ENCODE data around the gene KIF17. TPM values are rescaled to one million over a fixed set of nuclear protein-coding genes. Genes with fewer than 3 reads are reported as not detected.

Gene KIF17
- total RNA-seq, 1 experiment from 2014 or later: 4.0 TPM

DNA sequence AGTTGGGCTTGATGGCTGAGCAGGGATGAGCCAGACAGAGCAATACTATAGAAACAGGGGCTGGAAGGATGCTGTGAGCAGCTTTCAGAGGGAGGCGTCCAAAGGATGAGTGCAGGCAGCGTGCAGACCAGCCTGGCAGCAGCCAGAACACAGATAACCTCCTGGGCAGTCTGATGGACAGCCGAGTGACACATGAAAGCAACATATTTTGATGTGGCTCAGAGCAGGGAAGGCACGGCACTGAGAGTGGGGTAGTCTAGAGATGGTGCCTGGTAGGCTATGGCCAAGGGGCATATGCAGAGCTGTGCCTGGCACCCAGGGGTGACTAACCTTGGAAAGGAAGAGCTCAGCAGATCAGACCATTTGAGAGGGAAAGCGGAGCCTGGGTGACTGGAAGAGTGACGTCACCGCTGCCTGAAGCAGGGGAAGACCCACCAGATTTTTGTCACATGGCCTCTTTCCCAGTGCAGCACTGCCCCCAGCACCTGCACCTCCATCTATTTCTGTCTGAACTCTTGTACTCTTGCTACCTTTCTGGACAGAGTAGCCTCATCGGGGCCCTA, 80.9 kb downstream of the KIF17 start:
- Histone ChIP-seq H3K36me3 (peaks cover 22% of the 10 kb centered on the region), H3K27me3 (replicated peaks) (no peaks in the 10 kb centered on the region), H3K9me3 (replicated peaks) (0 out of 2 replicates have a peak, but pooled peaks cover 6% of the 10 kb centered on the region), H3K4me1 (replicated peaks) (peaks cover 18% of the 10 kb centered on the region), H3K4me3 (no peak overlapping the region), H3K27ac (no peak overlapping the region)
- DNase-seq (ENCODE audit: low read depth in 1 of 2, low spot score in 2 of 2): no peak

DNA sequence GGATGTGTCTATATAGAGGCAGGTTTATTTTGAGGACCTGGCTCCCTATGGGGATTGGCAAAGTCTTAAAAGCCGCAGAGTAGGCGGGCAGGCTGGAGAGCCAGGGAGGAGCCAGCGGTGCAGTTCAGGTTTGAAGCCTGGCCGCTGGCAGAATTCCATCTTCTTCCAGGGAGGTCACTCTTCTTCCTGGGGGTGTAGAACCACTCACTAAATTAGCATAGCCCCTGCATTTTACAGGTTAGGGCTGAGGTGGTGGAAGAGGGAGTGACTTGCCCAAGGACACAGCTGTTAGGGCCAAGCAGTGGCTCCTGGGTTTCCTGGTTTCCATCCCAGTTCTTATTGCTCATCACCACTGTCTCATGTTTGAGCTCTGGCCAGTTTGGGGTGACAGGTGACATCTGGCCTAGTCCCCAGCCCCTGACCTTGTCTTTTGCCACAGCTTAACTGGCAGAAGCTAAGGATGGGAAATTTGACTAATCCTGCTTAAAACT, 83.2 kb downstream of the KIF17 start:
- Histone ChIP-seq H3K36me3 (peaks cover 14% of the 10 kb centered on the region), H3K9me3 (replicated peaks) (0 out of 2 replicates have a peak, but pooled peaks cover 6% of the 10 kb centered on the region), H3K27me3 (replicated peaks) (no peaks in the 10 kb centered on the region), H3K4me3 (peak overlapping the region; percentile 99), H3K4me1 (replicated peaks) (peaks cover 18% of the 10 kb centered on the region), H3K27ac (no peak overlapping the region)
- DNase-seq (ENCODE audit: low read depth in 1 of 2, low spot score in 2 of 2): no peak

DNA sequence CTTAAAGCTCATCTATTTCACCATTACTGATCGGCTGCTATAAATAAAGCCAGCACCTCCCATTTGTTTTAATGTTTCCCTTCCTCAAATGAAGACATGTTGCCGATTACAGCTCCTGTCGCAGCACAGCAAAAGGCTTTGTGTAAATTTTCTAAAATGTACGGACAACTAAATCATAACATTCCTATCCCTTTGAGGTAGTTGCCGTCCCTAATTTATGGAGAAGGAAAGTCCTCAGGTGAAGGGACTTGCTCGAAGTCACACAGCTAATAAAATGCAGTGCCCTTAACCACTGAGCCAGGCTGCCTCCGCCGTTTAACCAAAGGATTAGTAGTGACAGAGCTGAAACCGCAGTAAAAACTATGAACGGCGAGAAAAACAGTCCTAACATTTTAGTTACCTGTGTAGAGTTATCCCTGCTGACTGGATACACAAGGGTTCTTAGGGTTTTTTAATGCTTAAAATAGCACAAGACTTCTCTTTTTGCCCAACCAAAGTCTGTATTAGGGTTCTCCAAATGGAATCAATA, 83.7 kb downstream of the KIF17 start:
- Histone ChIP-seq H3K36me3 (peaks cover 11% of the 10 kb centered on the region), H3K4me3 (peak overlapping the region; percentile 99), H3K9me3 (replicated peaks) (0 out of 2 replicates have a peak, but pooled peaks cover 6% of the 10 kb centered on the region), H3K27ac (peak overlapping the region; percentile 74; the same call in 1 of the 2 replicates), H3K4me1 (replicated peaks) (peaks cover 18% of the 10 kb centered on the region), H3K27me3 (replicated peaks) (no peaks in the 10 kb centered on the region)
- DNase-seq (ENCODE audit: low read depth in 1 of 2, low spot score in 2 of 2): peak in 1 of 2 experiments; percentile 42

DNA sequence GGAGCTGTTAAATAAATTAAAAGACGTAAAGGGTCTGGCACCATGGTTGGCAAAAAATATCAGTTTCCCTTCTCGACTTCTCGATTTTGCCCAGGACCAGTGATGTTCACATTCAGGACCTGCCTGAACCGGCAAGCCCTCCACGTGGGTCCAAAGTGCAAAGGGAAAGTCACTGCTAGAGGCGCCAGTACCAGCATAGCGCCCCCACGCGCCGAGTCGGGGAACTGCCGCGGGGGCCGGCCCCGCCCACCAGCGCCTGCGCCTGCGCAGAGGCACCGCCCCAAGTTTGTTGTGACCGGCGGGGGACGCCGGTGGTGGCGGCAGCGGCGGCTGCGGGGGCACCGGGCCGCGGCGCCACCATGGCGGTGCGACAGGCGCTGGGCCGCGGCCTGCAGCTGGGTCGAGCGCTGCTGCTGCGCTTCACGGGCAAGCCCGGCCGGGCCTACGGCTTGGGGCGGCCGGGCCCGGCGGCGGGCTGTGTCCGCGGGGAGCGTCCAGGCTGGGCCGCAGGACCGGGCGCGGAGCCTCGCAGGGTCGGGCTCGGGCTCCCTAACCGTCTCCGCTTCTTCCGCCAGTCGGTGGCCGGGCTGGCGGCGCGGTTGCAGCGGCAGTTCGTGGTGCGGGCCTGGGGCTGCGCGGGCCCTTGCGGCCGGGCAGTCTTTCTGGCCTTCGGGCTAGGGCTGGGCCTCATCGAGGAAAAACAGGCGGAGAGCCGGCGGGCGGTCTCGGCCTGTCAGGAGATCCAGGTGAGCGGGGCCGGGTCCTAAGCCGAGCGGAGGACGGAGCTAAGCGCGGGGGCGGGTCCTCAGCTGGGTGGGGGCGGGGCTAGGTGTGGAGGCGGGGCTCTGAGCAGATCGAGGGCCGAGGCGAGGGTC, 84.4 kb downstream of the KIF17 start, which contains the start of gene PINK1:
Gene PINK1, plus strand, starts transcription at position 269 of the 875 bp plus-strand sequence. Its CDS starts 91 bp downstream, at position 360.
- peaks cover 7% of the 10 kb centered on the region; the same call in 1 of the 2 replicates for H3K36me3 ChIP-seq
- DNase-seq (ENCODE audit: low read depth in 1 of 2, low spot score in 2 of 2): peak; percentile 75 to 86
- H3K9me3 ChIP-seq (replicated peaks): 0 out of 2 replicates have a peak, but pooled peaks cover 6% of the 10 kb centered on the region
- peak within 1 kb of the TSS; percentile 74 for H3K27ac ChIP-seq
- H3K27me3 ChIP-seq (replicated peaks): no peaks in the 10 kb centered on the region
- peak within 1 kb of the TSS; percentile 99 for H3K4me3 ChIP-seq
- H3K4me1 ChIP-seq (replicated peaks): peaks cover 18% of the 10 kb centered on the region

DNA sequence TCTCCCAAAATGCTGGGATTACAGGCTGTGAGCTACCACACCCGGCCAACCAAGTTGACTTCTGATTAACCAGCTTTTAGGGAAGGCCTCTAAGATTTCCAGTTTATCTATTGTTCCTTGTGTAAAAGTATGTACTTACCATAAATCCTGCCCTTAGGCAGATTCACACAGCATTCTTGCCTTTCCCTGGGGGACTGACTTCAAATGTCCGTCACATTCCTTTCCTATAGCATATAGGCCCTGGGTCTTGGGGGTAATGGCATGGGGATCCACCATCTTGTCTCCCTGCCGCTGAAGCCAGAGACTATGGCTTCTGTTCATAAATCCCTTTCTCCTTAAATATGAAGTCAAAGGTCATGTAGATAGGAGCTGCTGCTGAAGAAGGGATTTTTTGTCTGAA, 85.4 kb downstream of the KIF17 start:
- Histone ChIP-seq H3K4me1 (replicated peaks) (peaks cover 18% of the 10 kb centered on the region), H3K4me3 (no peak overlapping the region), H3K27me3 (replicated peaks) (no peaks in the 10 kb centered on the region), H3K36me3 (peaks cover 4% of the 10 kb centered on the region; the same call in 1 of the 2 replicates), H3K9me3 (replicated peaks) (0 out of 2 replicates have a peak, but pooled peaks cover 6% of the 10 kb centered on the region), H3K27ac (no peak overlapping the region)
- no peak for DNase-seq (ENCODE audit: low read depth in 1 of 2, low spot score in 2 of 2)

DNA sequence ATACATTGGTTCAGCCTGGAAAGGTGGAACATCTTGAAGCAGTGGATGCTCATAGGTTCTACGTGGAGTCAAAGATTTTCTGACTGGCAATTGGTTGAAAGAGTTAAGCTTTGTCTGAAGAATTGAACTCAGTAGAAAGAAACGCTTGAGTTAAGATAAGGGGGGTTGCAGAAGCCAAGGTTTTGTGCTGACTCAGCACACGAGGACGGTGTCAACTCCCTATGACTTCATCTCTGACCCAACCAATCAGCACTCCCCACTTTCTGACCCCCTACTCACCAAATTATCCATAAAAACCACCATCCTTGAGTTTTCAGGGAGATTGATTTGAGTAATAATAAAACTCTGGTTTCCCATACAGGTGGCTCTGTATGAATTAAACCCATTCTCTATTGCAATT, 87.1 kb downstream of the KIF17 start:
- H3K4me3 ChIP-seq: no peak overlapping the region
- H3K9me3 ChIP-seq (replicated peaks): 0 out of 2 replicates have a peak, but pooled peaks cover 6% of the 10 kb centered on the region
- H3K27me3 ChIP-seq (replicated peaks): no peaks in the 10 kb centered on the region
- H3K4me1 ChIP-seq (replicated peaks): peaks cover 21% of the 10 kb centered on the region
- DNase-seq (ENCODE audit: low read depth in 1 of 2, low spot score in 2 of 2): no peak
- H3K36me3 ChIP-seq: peaks cover 4% of the 10 kb centered on the region; the same call in 1 of the 2 replicates
- H3K27ac ChIP-seq: no peak overlapping the region

DNA sequence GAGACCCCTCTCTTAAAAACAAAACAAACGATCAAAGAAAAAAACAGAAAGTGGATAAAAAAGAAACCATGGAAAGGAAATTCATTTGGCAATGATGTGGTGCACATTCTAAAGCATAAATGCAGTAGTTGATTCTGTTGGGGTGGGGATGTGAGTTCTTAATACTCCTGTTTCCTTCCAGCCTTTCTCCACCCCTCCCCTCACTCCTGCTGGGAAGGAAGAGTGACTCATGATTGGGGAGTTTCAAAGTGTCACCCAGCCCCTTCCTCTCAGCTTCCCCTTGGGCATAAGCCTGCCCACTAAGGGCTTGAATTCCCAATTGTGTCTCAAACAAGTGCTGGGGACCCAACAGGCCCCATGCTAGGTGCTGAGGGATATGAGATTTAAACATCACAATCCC, 91.3 kb downstream of the KIF17 start:
- DNase-seq (ENCODE audit: low read depth in 1 of 2, low spot score in 2 of 2): no peak

DNA sequence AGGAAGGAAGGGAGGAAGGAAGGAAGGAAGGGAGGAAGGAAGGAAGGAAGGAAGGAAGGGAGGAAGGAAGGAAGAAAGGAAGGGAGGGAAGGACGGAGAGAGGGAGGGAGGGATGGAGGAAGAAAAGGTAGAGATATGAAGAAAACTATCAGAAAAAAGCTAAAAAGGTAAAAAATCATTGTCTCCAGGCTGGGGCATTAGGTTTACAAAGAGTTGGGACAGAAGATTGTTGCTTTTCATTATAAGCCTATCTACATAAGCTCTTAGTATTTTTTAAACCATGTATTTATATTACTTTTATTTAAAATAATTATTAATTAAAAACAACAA, 91.7 kb downstream of the KIF17 start:
- H3K4me3 ChIP-seq: no peak overlapping the region
- H3K27me3 ChIP-seq (replicated peaks): no peaks in the 10 kb centered on the region
- no peak for DNase-seq (ENCODE audit: low read depth in 1 of 2, low spot score in 2 of 2)
- 0 out of 2 replicates have a peak, but pooled peaks cover 3% of the 10 kb centered on the region for H3K4me1 ChIP-seq (replicated peaks)
- H3K36me3 ChIP-seq: no peaks in the 10 kb centered on the region
- H3K27ac ChIP-seq: no peak overlapping the region
- H3K9me3 ChIP-seq (replicated peaks): no peaks in the 10 kb centered on the region

More for the DNA sequence above, 91.3 kb downstream of the KIF17 start:
- H3K4me1 ChIP-seq (replicated peaks): 0 out of 2 replicates have a peak, but pooled peaks cover 3% of the 10 kb centered on the region
- no peaks in the 10 kb centered on the region for H3K27me3 ChIP-seq (replicated peaks)
- H3K36me3 ChIP-seq: no peaks in the 10 kb centered on the region
- H3K27ac ChIP-seq: no peak overlapping the region
- no peaks in the 10 kb centered on the region for H3K9me3 ChIP-seq (replicated peaks)
- no peak overlapping the region for H3K4me3 ChIP-seq

DNA sequence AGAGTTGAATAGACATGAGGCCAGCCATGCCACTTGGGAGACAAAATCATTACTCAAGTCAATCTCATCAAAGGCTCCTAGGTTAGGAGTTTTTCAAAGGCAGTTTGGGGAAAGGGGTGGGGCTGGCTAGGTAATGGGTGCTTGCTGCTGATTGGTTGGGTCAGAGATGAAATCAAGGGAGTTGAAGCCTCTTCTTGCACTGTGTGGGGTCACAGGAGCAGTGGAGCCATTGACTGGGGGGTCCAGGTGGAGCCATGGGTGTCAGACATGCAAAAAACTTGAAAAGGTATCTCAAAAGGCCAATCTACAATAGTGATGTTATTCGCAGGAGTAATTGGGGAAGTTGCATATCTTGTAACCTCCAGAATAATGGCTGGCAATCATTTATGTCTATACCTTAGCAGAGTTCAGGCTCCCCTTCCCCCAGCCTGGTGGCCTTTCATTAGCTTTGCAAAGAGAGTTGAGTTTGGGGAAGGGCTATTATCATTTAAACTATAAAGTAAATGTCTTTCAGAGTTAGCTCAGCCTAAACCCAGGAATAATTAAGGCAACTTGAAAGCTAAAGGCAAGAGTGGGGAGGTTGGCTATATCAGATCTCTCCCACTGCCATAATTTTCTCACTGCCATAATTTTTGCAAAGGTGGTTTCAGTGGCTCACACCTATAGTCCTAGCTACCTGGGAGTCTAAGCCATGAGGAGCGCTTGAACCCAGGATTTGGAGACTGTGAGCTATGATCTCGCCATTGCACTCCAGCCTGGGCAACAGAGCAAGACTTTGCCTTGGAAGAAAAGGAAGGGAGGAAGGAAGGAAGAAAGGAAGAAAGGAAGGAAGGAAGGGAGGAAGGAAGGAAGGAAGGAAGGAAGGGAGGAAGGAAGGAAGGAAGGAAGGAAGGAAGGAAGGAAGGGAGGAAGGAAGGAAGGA, 92.4 kb downstream of the KIF17 start:
- no peak for DNase-seq (ENCODE audit: low read depth in 1 of 2, low spot score in 2 of 2)
- Histone ChIP-seq H3K4me3 (no peak overlapping the region), H3K27ac (no peak overlapping the region), H3K36me3 (no peaks in the 10 kb centered on the region), H3K9me3 (replicated peaks) (no peaks in the 10 kb centered on the region), H3K4me1 (replicated peaks) (0 out of 2 replicates have a peak, but pooled peaks cover 3% of the 10 kb centered on the region), H3K27me3 (replicated peaks) (no peaks in the 10 kb centered on the region)

DNA sequence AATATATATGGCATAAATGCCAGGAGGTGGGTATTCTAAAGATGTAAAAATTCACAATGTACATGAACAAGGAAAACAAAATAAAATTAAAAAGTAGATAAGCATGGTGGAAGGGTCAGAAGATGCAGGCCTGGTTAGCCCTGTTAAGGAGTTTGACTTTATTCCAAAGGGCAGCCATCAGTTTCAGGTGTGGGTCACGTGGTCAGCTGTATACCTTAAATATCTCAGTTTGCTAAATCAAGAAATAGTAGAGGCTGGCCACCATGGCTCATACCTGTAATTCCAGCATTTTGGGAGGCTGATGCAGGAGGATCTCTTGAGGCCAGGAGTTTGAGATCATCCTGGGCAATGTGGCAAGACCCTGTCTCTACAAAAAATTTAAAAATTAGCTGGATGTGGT, 93.1 kb downstream of the KIF17 start:
- H3K36me3 ChIP-seq: no peaks in the 10 kb centered on the region
- H3K4me1 ChIP-seq (replicated peaks): 0 out of 2 replicates have a peak, but pooled peaks cover 3% of the 10 kb centered on the region
- no peak overlapping the region for H3K4me3 ChIP-seq
- no peak for DNase-seq (ENCODE audit: low read depth in 1 of 2, low spot score in 2 of 2)
- H3K9me3 ChIP-seq (replicated peaks): no peaks in the 10 kb centered on the region
- no peak overlapping the region for H3K27ac ChIP-seq
- no peaks in the 10 kb centered on the region for H3K27me3 ChIP-seq (replicated peaks)

DNA sequence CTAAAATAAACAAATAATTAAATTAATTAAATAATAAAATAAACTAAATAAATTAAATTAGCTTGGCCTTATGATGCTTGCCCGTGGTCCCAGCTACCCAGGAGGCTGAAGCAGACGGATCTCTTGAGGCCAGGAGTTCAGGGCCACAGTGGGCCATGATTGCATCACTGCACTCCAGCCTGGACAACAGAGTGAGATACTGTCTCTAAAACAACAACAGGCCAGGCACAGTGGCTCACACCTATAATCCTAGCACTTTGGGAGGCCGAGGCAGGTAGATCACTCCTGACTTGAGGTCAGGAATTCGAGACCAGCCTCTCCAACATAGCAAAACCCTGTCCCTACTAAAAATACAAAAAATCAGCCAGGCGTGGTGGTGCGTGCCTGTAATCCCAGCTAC, 96.8 kb downstream of the KIF17 start:
- no peaks in the 10 kb centered on the region for H3K36me3 ChIP-seq
- no peak overlapping the region for H3K4me3 ChIP-seq
- no peaks in the 10 kb centered on the region for H3K4me1 ChIP-seq (replicated peaks)
- H3K27me3 ChIP-seq (replicated peaks): no peaks in the 10 kb centered on the region
- no peak for DNase-seq (ENCODE audit: low read depth in 1 of 2, low spot score in 2 of 2)
- H3K27ac ChIP-seq: no peak overlapping the region
- H3K9me3 ChIP-seq (replicated peaks): no peaks in the 10 kb centered on the region

DNA sequence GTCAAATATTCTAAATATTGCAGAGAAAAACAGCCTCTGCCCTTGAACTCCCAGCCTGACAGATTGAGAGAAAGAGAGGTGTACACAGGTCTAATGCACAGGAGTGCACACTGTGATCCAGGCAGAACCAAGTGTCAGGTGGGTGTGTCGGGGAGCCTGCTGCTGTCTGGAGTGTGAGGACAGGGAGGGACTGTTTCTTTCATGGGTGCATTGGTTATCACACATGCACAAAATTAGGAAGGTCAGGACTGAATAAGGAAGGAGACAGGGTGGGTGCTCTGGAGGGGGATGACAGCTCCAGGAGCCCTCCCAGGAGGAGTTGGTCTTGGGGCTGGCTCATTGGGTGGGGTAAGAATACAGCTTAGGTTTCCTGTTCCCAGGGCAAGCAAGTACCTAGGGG, 97.8 kb downstream of the KIF17 start:
- Histone ChIP-seq H3K4me1 (replicated peaks) (no peaks in the 10 kb centered on the region), H3K4me3 (no peak overlapping the region), H3K27me3 (replicated peaks) (no peaks in the 10 kb centered on the region), H3K9me3 (replicated peaks) (no peaks in the 10 kb centered on the region), H3K36me3 (no peaks in the 10 kb centered on the region), H3K27ac (no peak overlapping the region)
- no peak for DNase-seq (ENCODE audit: low read depth in 1 of 2, low spot score in 2 of 2)

DNA sequence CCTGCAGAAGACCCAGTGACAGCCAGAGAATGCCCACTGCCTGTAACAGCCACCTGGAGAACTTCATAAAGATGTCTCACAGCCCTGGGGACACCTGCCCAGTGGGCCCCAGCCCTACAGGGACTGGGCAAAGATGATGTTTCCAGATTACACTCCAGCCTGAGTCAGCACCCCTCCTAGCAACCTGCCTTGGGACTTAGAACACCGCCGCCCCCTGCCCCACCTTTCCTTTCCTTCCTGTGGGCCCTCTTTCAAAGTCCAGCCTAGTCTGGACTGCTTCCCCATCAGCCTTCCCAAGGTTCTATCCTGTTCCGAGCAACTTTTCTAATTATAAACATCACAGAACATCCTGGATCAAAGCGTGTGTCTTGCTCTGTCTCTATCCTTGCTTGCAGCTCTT, 99.3 kb downstream of the KIF17 start:
- Histone ChIP-seq H3K27ac (no peak overlapping the region), H3K4me3 (no peak overlapping the region), H3K36me3 (no peaks in the 10 kb centered on the region), H3K27me3 (replicated peaks) (no peaks in the 10 kb centered on the region), H3K9me3 (replicated peaks) (no peaks in the 10 kb centered on the region), H3K4me1 (replicated peaks) (peaks cover 9% of the 10 kb centered on the region)
- no peak for DNase-seq (ENCODE audit: low read depth in 1 of 2, low spot score in 2 of 2)

Data from SJSA1 (cell line).